Memory B cell (primary cell): ENCODE measurements around the gene SPEF2.

Experiments
- ATAC-seq: fragments of 150-1000 bp; cut with Tn5 transposase; 2 replicates; pipeline ENCODE4 v1.10.0; 2021; ENCODE audit warnings: low read depth, mild to moderate bottlenecking, moderate library complexity
- DNase-seq, 2 donors: peaks; one replicate each; pipeline ENCODE4 v3.0.0; 2022; ENCODE audit warnings: low spot score in 2 of 2
- H3K27ac Mint-ChIP-seq: one replicate; pipeline ENCODE4 v1.8.0; 2022; ENCODE audit warnings: mild to moderate bottlenecking, moderate library complexity, mixed read lengths
- H3K27me3 Mint-ChIP-seq: one replicate; pipeline ENCODE4 v1.8.0; 2022; ENCODE audit warnings: mixed read lengths
- H3K36me3 Mint-ChIP-seq: one replicate; pipeline ENCODE4 v1.8.0; 2022; ENCODE audit warnings: mild to moderate bottlenecking, mixed read lengths
- H3K4me1 Mint-ChIP-seq: one replicate; pipeline ENCODE4 v1.8.0; 2022; ENCODE audit warnings: mixed read lengths
- H3K4me3 Mint-ChIP-seq: one replicate; pipeline ENCODE4 v1.8.0; 2022; ENCODE audit warnings: mild to moderate bottlenecking, moderate library complexity, mixed read lengths
- H3K9me3 Mint-ChIP-seq: one replicate; pipeline ENCODE4 v1.8.0; 2022; ENCODE audit warnings: mixed read lengths

SPEF2 gene

GRCh38 chr5:35761541-35761940 lies 143.9 kb downstream of the SPEF2 start:
- Mint-ChIP-seq H3K27ac (no peak overlapping the region), H3K4me1 (no peaks in the 10 kb centered on the region), H3K4me3 (no peak overlapping the region), H3K36me3 (no peaks in the 10 kb centered on the region), H3K9me3 (no peaks in the 10 kb centered on the region), H3K27me3 (no peaks in the 10 kb centered on the region)
- no peak for ATAC-seq
- no peak for DNase-seq

GRCh38 chr5:35762368-35762767 lies 144.7 kb downstream of the SPEF2 start:
- Mint-ChIP-seq H3K4me1 (no peaks in the 10 kb centered on the region), H3K27me3 (no peaks in the 10 kb centered on the region), H3K4me3 (no peak overlapping the region), H3K9me3 (no peaks in the 10 kb centered on the region), H3K27ac (no peak overlapping the region), H3K36me3 (no peaks in the 10 kb centered on the region)
- ATAC-seq (no peak), DNase-seq (no peak)

- Mint-ChIP-seq H3K27ac (no peak overlapping the region), H3K4me3 (no peak overlapping the region), H3K4me1 (no peaks in the 10 kb centered on the region), H3K36me3 (no peaks in the 10 kb centered on the region), H3K27me3 (peaks cover 2% of the 10 kb centered on the region), H3K9me3 (no peaks in the 10 kb centered on the region)
- DNase-seq = no peak
- no peak for ATAC-seq
Measured at GRCh38 chr5:35765921-35766320, 148.3 kb downstream of the SPEF2 start.

- no peak for ATAC-seq
- no peaks in the 10 kb centered on the region for H3K4me1 Mint-ChIP-seq
- no peak overlapping the region for H3K27ac Mint-ChIP-seq
- H3K36me3 Mint-ChIP-seq = no peaks in the 10 kb centered on the region
- peaks cover 4% of the 10 kb centered on the region for H3K27me3 Mint-ChIP-seq
- no peak for DNase-seq
- no peak overlapping the region for H3K4me3 Mint-ChIP-seq
- H3K9me3 Mint-ChIP-seq = no peaks in the 10 kb centered on the region
Measured at GRCh38 chr5:35771300-35771699, 153.6 kb downstream of the SPEF2 start.

- ATAC-seq = no peak
- no peaks in the 10 kb centered on the region for H3K9me3 Mint-ChIP-seq
- DNase-seq = no peak
- H3K27me3 Mint-ChIP-seq = peaks cover 4% of the 10 kb centered on the region
- no peaks in the 10 kb centered on the region for H3K36me3 Mint-ChIP-seq
- H3K4me3 Mint-ChIP-seq = no peak overlapping the region
- H3K27ac Mint-ChIP-seq = no peak overlapping the region
- no peaks in the 10 kb centered on the region for H3K4me1 Mint-ChIP-seq
Measured at GRCh38 chr5:35771839-35772238, 154.2 kb downstream of the SPEF2 start.

GRCh38 chr5:35773967-35774366 lies 156.3 kb downstream of the SPEF2 start:
- no peak overlapping the region for H3K4me3 Mint-ChIP-seq
- H3K9me3 Mint-ChIP-seq = no peaks in the 10 kb centered on the region
- no peak overlapping the region for H3K27ac Mint-ChIP-seq
- no peaks in the 10 kb centered on the region for H3K36me3 Mint-ChIP-seq
- peaks cover 3% of the 10 kb centered on the region for H3K27me3 Mint-ChIP-seq
- DNase-seq = no peak
- no peaks in the 10 kb centered on the region for H3K4me1 Mint-ChIP-seq
- no peak for ATAC-seq

GRCh38 chr5:35776757-35777156 lies 159.1 kb downstream of the SPEF2 start:
- Mint-ChIP-seq H3K27me3 (peaks cover 2% of the 10 kb centered on the region), H3K36me3 (no peaks in the 10 kb centered on the region), H3K4me1 (no peaks in the 10 kb centered on the region), H3K27ac (no peak overlapping the region), H3K4me3 (no peak overlapping the region), H3K9me3 (no peaks in the 10 kb centered on the region)
- ATAC-seq (no peak), DNase-seq (no peak)

GRCh38 chr5:35777358-35778087 lies 159.9 kb downstream of the SPEF2 start:
- Mint-ChIP-seq H3K4me1 (no peaks in the 10 kb centered on the region), H3K36me3 (no peaks in the 10 kb centered on the region), H3K27ac (no peak overlapping the region), H3K27me3 (peaks cover 2% of the 10 kb centered on the region), H3K4me3 (no peak overlapping the region), H3K9me3 (no peaks in the 10 kb centered on the region)
- DNase-seq (peak in 1 of 2 donors; percentile 10), ATAC-seq (no peak)

- H3K27ac Mint-ChIP-seq = no peak overlapping the region
- no peak overlapping the region for H3K4me3 Mint-ChIP-seq
- DNase-seq = no peak
- H3K4me1 Mint-ChIP-seq = no peaks in the 10 kb centered on the region
- no peaks in the 10 kb centered on the region for H3K36me3 Mint-ChIP-seq
- no peak for ATAC-seq
- H3K9me3 Mint-ChIP-seq = no peaks in the 10 kb centered on the region
- peaks cover 2% of the 10 kb centered on the region for H3K27me3 Mint-ChIP-seq
Measured at GRCh38 chr5:35778259-35778769, 160.7 kb downstream of the SPEF2 start.

- Mint-ChIP-seq H3K36me3 (no peaks in the 10 kb centered on the region), H3K27ac (no peak overlapping the region), H3K9me3 (no peaks in the 10 kb centered on the region), H3K4me3 (no peak overlapping the region), H3K27me3 (no peaks in the 10 kb centered on the region), H3K4me1 (no peaks in the 10 kb centered on the region)
- DNase-seq (no peak), ATAC-seq (no peak)
Measured at GRCh38 chr5:35780236-35780635, 162.6 kb downstream of the SPEF2 start.

- ATAC-seq = no peak
- Mint-ChIP-seq H3K4me1 (no peaks in the 10 kb centered on the region), H3K4me3 (no peak overlapping the region), H3K36me3 (no peaks in the 10 kb centered on the region), H3K27me3 (peaks cover 2% of the 10 kb centered on the region), H3K27ac (no peak overlapping the region), H3K9me3 (no peaks in the 10 kb centered on the region)
- no peak for DNase-seq
Measured at GRCh38 chr5:35781181-35781790, 163.6 kb downstream of the SPEF2 start.

- Mint-ChIP-seq H3K4me1 (no peaks in the 10 kb centered on the region), H3K27me3 (peaks cover 2% of the 10 kb centered on the region), H3K27ac (no peak overlapping the region), H3K36me3 (no peaks in the 10 kb centered on the region), H3K9me3 (no peaks in the 10 kb centered on the region), H3K4me3 (no peak overlapping the region)
- DNase-seq (no peak), ATAC-seq (no peak)
Measured at GRCh38 chr5:35783551-35783950, 165.9 kb downstream of the SPEF2 start.

- Mint-ChIP-seq H3K27me3 (peaks cover 2% of the 10 kb centered on the region), H3K36me3 (no peaks in the 10 kb centered on the region), H3K4me1 (peaks cover 2% of the 10 kb centered on the region), H3K9me3 (no peaks in the 10 kb centered on the region), H3K4me3 (no peak overlapping the region), H3K27ac (no peak overlapping the region)
- no peak for DNase-seq
- ATAC-seq = no peak
Measured at GRCh38 chr5:35785601-35786085, 168.0 kb downstream of the SPEF2 start.

GRCh38 chr5:35788724-35789123 lies 171.1 kb downstream of the SPEF2 start:
- Mint-ChIP-seq H3K4me3 (no peak overlapping the region), H3K36me3 (no peaks in the 10 kb centered on the region), H3K9me3 (no peaks in the 10 kb centered on the region), H3K27me3 (peaks cover 2% of the 10 kb centered on the region), H3K27ac (no peak overlapping the region), H3K4me1 (peaks cover 2% of the 10 kb centered on the region)
- no peak for ATAC-seq
- no peak for DNase-seq
